GM18519 (cell line): Measurements from ENCODE around the gene UNKL.

Source experiments
- ATAC-seq: cut with Tn5 transposase; IDR thresholded peaks from one replicate; pipeline ENCODE4 v1.9.1; 2021; ENCODE audit warnings: mild to moderate bottlenecking, moderate library complexity; ENCODE audit not compliant: unreplicated experiment, low FRiP score

Gene UNKL

GRCh38 chr16:1357906-1358566 is 56.5 kb downstream of the UNKL start:
- no peak for ATAC-seq

- ATAC-seq = no peak
Measured at GRCh38 chr16:1356061-1356900, 58.2 kb downstream of the UNKL start.

- ATAC-seq = no peak
Measured at GRCh38 chr16:1355591-1355990, 58.9 kb downstream of the UNKL start.

- no peak for ATAC-seq
Measured at GRCh38 chr16:1354815-1355540, 59.5 kb downstream of the UNKL start.

- no peak for ATAC-seq
Measured at GRCh38 chr16:1351582-1352362, 62.7 kb downstream of the UNKL start, which contains the start of the genes GNPTG and TSR3. Gene GNPTG (plus strand): TSS chr16:1351931. CDS start chr16:1351966, 35 bp downstream. Gene TSR3 (minus strand): TSS chr16:1351878. CDS start chr16:1351804, 74 bp downstream.

- no peak for ATAC-seq
Measured at GRCh38 chr16:1351215-1351581, 63.3 kb downstream of the UNKL start.

- ATAC-seq = no peak
Measured at GRCh38 chr16:1350691-1351090, 63.8 kb downstream of the UNKL start.

GRCh38 chr16:1349951-1350350 is 64.6 kb downstream of the UNKL start:
- ATAC-seq = no peak

- ATAC-seq = no peak
Measured at GRCh38 chr16:1349351-1349750, 65.2 kb downstream of the UNKL start.

- ATAC-seq = no peak
Measured at GRCh38 chr16:1348926-1349325, 65.6 kb downstream of the UNKL start.

GRCh38 chr16:1348441-1348840 is 66.1 kb downstream of the UNKL start:
- ATAC-seq = no peak

GRCh38 chr16:1347962-1348361 is 66.5 kb downstream of the UNKL start:
- ATAC-seq = no peak

- no peak for ATAC-seq
Measured at GRCh38 chr16:1347286-1347855, 67.1 kb downstream of the UNKL start.

GRCh38 chr16:1346422-1347285 is 67.8 kb downstream of the UNKL start:
- no peak for ATAC-seq

GRCh38 chr16:1345651-1346421 is 68.7 kb downstream of the UNKL start:
- ATAC-seq = no peak

GRCh38 chr16:1345087-1345486 is 69.4 kb downstream of the UNKL start:
- ATAC-seq = no peak

- ATAC-seq = no peak
Measured at GRCh38 chr16:1344499-1344898, 70.0 kb downstream of the UNKL start.

- ATAC-seq = no peak
Measured at GRCh38 chr16:1343428-1344242, 70.9 kb downstream of the UNKL start.
